CD14-positive monocyte (primary cell): ENCODE measurements around the gene ZNF10. TPM values are rescaled to one million over a fixed set of nuclear protein-coding genes. Genes with fewer than 3 reads are reported as not detected.

Experiments used
- DNase-seq, 3 donors: peaks; one replicate each; pipeline ENCODE4 v3.0.0-alpha.2; 2011 to 2022
- H2AFZ ChIP-seq: 2 replicates; pipeline ENCODE4 v1.6.0; 2012; ENCODE audit warnings: mild to moderate bottlenecking, low read depth, low read length, inconsistent platforms; ENCODE audit not compliant: insufficient read depth, poor library complexity, severe bottlenecking
- H3K27ac ChIP-seq, 2 donors: 1 replicate in 1 of 2; 2 replicates in 1 of 2; pipeline ENCODE4 v1.5.1; 2012 to 2013; ENCODE audit warnings: low read length in 2 of 2, control low read depth in 1 of 2, inconsistent platforms in 1 of 2, low read depth in 1 of 2, mild to moderate bottlenecking in 1 of 2
- H3K27me3 ChIP-seq, 2 donors: one replicate each; pipeline versions ENCODE4 v1.6.0 to v1.6.1; 2011 to 2013; ENCODE audit warnings: low read length in 2 of 2; ENCODE audit not compliant: control insufficient read depth in 2 of 2, insufficient read depth in 2 of 2
- H3K36me3 ChIP-seq, 2 donors: replicated peaks in 1 of 2; 1 replicate in 1 of 2; 2 replicates in 1 of 2; pipeline versions ENCODE4 v1.5.1 to v1.6.1; 2012 to 2013; ENCODE audit warnings: low read length in 2 of 2, control low read depth in 1 of 2, inconsistent platforms in 1 of 2, mild to moderate bottlenecking in 1 of 2; ENCODE audit not compliant: insufficient read depth in 2 of 2, control insufficient read depth in 1 of 2
- H3K4me1 ChIP-seq, 2 donors: 1 replicate in 1 of 2; 2 replicates in 1 of 2; pipeline versions ENCODE4 v1.5.1 to v1.6.1; 2012 to 2013; ENCODE audit warnings: low read length in 2 of 2, control low read depth in 1 of 2, inconsistent platforms in 1 of 2, mild to moderate bottlenecking in 1 of 2, moderate library complexity in 1 of 2; ENCODE audit not compliant: insufficient read depth in 2 of 2, control insufficient read depth in 1 of 2
- H3K4me2 ChIP-seq: replicated peaks from 2 replicates; pipeline ENCODE3; 2012; ENCODE audit warnings: low read length, moderate library complexity, mild to moderate bottlenecking; ENCODE audit not compliant: poor library complexity, severe bottlenecking; ENCODE audit errors: extremely low read depth
- H3K4me3 ChIP-seq, 3 experiments: fragments of 200-600 bp in 1 of 3; sonication (generic) in 1 of 3; replicated peaks in 1 of 3; 1 replicate in 2 of 3; 2 replicates in 1 of 3; pipeline ENCODE4 v1.5.1; 2011 to 2013; ENCODE audit warnings: low read length in 3 of 3, mild to moderate bottlenecking in 3 of 3, control low read depth in 2 of 3, low read depth in 2 of 3, inconsistent platforms in 1 of 3, moderate library complexity in 1 of 3
- H3K79me2 ChIP-seq: 2 replicates; pipeline ENCODE4 v1.6.0; 2012; ENCODE audit warnings: mild to moderate bottlenecking, control low read depth, inconsistent platforms, low read length, moderate library complexity; ENCODE audit not compliant: insufficient read depth
- H3K9ac ChIP-seq: 2 replicates; pipeline ENCODE4 v1.6.0; 2017; ENCODE audit warnings: low read length, mild to moderate bottlenecking; ENCODE audit not compliant: insufficient read depth, poor library complexity, severe bottlenecking
- H3K9me3 ChIP-seq, 2 donors: replicated peaks in 1 of 2; 1 replicate in 1 of 2; 2 replicates in 1 of 2; pipeline versions ENCODE4 v1.5.1 to v1.6.1; 2012 to 2013; ENCODE audit warnings: low read length in 2 of 2, control low read depth in 1 of 2; ENCODE audit not compliant: control insufficient read depth in 1 of 2, insufficient read depth in 1 of 2
- H4K20me1 ChIP-seq: 2 replicates; pipeline ENCODE4 v1.6.0; 2012; ENCODE audit warnings: mild to moderate bottlenecking, low read length, control low read depth, moderate library complexity; ENCODE audit not compliant: insufficient read depth
- H3K27ac Mint-ChIP-seq, 7 donors: one replicate each; pipeline ENCODE4 v1.8.0; 2020; ENCODE audit warnings: mild to moderate bottlenecking in 7 of 7, mixed read lengths in 7 of 7, moderate library complexity in 6 of 7, inconsistent platforms in 2 of 7
- H3K27me3 Mint-ChIP-seq, 3 donors: one replicate each; pipeline ENCODE4 v1.8.0; 2021 to 2022; ENCODE audit warnings: low read depth in 3 of 3, mild to moderate bottlenecking in 3 of 3, mixed read lengths in 3 of 3, moderate library complexity in 3 of 3, inconsistent platforms in 1 of 3
- H3K36me3 Mint-ChIP-seq, 2 donors: one replicate each; pipeline ENCODE4 v1.8.0; 2020; ENCODE audit warnings: mixed read lengths in 2 of 2, inconsistent platforms in 1 of 2, mild to moderate bottlenecking in 1 of 2
- H3K4me1 Mint-ChIP-seq: one replicate; pipeline ENCODE4 v1.8.0; 2020; ENCODE audit warnings: mild to moderate bottlenecking, mixed read lengths
- H3K4me3 Mint-ChIP-seq, 2 donors: one replicate each; pipeline ENCODE4 v1.8.0; 2020; ENCODE audit warnings: mild to moderate bottlenecking in 2 of 2, mixed read lengths in 2 of 2, moderate library complexity in 1 of 2
- H3K9me3 Mint-ChIP-seq, 7 donors: one replicate each; pipeline ENCODE4 v1.8.0; 2020 to 2022; ENCODE audit warnings: mixed read lengths in 7 of 7, mild to moderate bottlenecking in 6 of 7, moderate library complexity in 6 of 7, inconsistent platforms in 2 of 7
- CTCF ChIP-seq: fragments of 200-600 bp; IDR thresholded peaks from one replicate; pipeline ENCODE4 v1.8.0; 2022; ENCODE audit warnings: antibody characterized with exemption, mild to moderate bottlenecking
- WGBS: methylation state at CpG from one replicate; pipeline ENCODE4 v1.1.5; 2013; ENCODE audit warnings: missing lambda C conversion rate; ENCODE audit not compliant: insufficient coverage; 5-methylcytosine and 5-hydroxymethylcytosine counted together
- intact Hi-C, 2 donors: fragments of 100-400 bp; cut with micrococcal nuclease; formaldehyde crosslinking; loops; one replicate each; pipeline versions ENCODE4 v1.15.0 to v1.15.1; 2023
- polyA plus RNA-seq, 3 donors: library from polyadenylated mRNA; depleted of rRNA in 1 of 3; unstranded in 2 of 3; stranded (reverse) in 1 of 3; fragments of 300-500 nt in 2 of 3; fragments of >200 nt in 1 of 3; fragmentation: Illumina TruSeq in 2 of 3; gene quantifications; 1 replicate in 2 of 3; 2 replicates in 1 of 3; pipeline ENCODE4 v1.2.3, GENCODE V29; 2012 to 2021

Gene ZNF10
- polyA plus RNA-seq, 3 donors: 0.68 to 1.00 (median 0.79) TPM

GRCh38 chr12:133106253-133106652 is 24.2 kb upstream of the ZNF10 start:
- no peak overlapping the region for H3K9ac ChIP-seq
- no CpG with 5 or more reads among the region's 5 CpGs for WGBS
- no peak overlapping the region for H3K27ac ChIP-seq
- no peak overlapping the region for H3K27ac Mint-ChIP-seq
- H4K20me1 ChIP-seq: no peaks in the 10 kb centered on the region
- H3K27me3 ChIP-seq: no peaks in the 10 kb centered on the region
- no peaks in the 10 kb centered on the region for H3K4me1 Mint-ChIP-seq
- peaks cover 52 to 100% of the 10 kb centered on the region in 2 donors for H3K9me3 ChIP-seq
- no peak for DNase-seq
- intact Hi-C loops: no loop called here
- no peak overlapping the region for H3K4me2 ChIP-seq
- no peaks in the 10 kb centered on the region for H3K4me1 ChIP-seq
- TF ChIP-seq CTCF: no peak
- peaks cover 0 to 2% (median 2%) of the 10 kb centered on the region in 3 donors for H3K27me3 Mint-ChIP-seq
- peaks cover 36 to 43% of the 10 kb centered on the region in 2 donors for H3K36me3 Mint-ChIP-seq
- peaks cover 47 to 97% (median 90%) of the 10 kb centered on the region in 7 donors for H3K9me3 Mint-ChIP-seq
- H3K4me3 ChIP-seq: peak overlapping the region in 1 of 3 experiments; percentile 53
- no peak overlapping the region for H3K4me3 Mint-ChIP-seq
- peaks cover 21 to 70% of the 10 kb centered on the region in 2 donors for H3K36me3 ChIP-seq
- no peaks in the 10 kb centered on the region for H3K79me2 ChIP-seq
- no peak overlapping the region for H2AFZ ChIP-seq

GRCh38 chr12:133107121-133107520 is 23.3 kb upstream of the ZNF10 start:
- H3K9ac ChIP-seq: no peak overlapping the region
- intact Hi-C loops: no loop called here
- no peaks in the 10 kb centered on the region for H3K79me2 ChIP-seq
- H4K20me1 ChIP-seq: no peaks in the 10 kb centered on the region
- H3K4me3 Mint-ChIP-seq: no peak overlapping the region
- H3K9me3 Mint-ChIP-seq: peaks cover 44 to 96% (median 87%) of the 10 kb centered on the region in 7 donors
- no peak overlapping the region for H3K27ac Mint-ChIP-seq
- peaks cover 29 to 34% of the 10 kb centered on the region in 2 donors for H3K36me3 Mint-ChIP-seq
- no peak overlapping the region for H3K4me2 ChIP-seq
- TF ChIP-seq CTCF: no peak
- no peaks in the 10 kb centered on the region for H3K27me3 ChIP-seq
- H3K4me1 Mint-ChIP-seq: no peaks in the 10 kb centered on the region
- H3K4me1 ChIP-seq: no peaks in the 10 kb centered on the region
- H3K36me3 ChIP-seq: peaks cover 16 to 61% of the 10 kb centered on the region in 2 donors
- H3K4me3 ChIP-seq: peak overlapping the region in 1 of 3 experiments; percentile 53
- peaks cover 52 to 99% of the 10 kb centered on the region in 2 donors for H3K9me3 ChIP-seq
- DNase-seq: no peak
- no peak overlapping the region for H3K27ac ChIP-seq
- WGBS: no CpG with 5 or more reads among the region's 1 CpG
- H2AFZ ChIP-seq: no peak overlapping the region
- peaks cover 0 to 2% (median 2%) of the 10 kb centered on the region in 3 donors for H3K27me3 Mint-ChIP-seq
